Measurements from ENCODE around the gene ABTB1.
A peak's percentile ranks its signal among the peaks of the same experiment; 100 is the strongest.
"Not testable (repeated sequence)": the region's sequence is repeated elsewhere in the genome, so short reads cannot be mapped to it uniquely, and the experiment has no call there.

The ABTB1 gene

GRCh38 chr3:127650236-127650635 is 22.5 kb upstream of the ABTB1 start:
- TF ChIP-seq CTCF (IDR thresholded peaks at IDR 0.05; ENCODE audit: extremely low read depth, insufficient read depth, missing control alignments): no peak
- in situ Hi-C loops (cut with MboI; ENCODE audit: low pct_unique_long_range_greater_than_20kb, low sequenced_read_pairs, unreplicated experiment): loop anchor here (10.0 kb wide), 1 partner anchor 315 kb away; no protein-coding TSS in a partner anchor

DNA sequence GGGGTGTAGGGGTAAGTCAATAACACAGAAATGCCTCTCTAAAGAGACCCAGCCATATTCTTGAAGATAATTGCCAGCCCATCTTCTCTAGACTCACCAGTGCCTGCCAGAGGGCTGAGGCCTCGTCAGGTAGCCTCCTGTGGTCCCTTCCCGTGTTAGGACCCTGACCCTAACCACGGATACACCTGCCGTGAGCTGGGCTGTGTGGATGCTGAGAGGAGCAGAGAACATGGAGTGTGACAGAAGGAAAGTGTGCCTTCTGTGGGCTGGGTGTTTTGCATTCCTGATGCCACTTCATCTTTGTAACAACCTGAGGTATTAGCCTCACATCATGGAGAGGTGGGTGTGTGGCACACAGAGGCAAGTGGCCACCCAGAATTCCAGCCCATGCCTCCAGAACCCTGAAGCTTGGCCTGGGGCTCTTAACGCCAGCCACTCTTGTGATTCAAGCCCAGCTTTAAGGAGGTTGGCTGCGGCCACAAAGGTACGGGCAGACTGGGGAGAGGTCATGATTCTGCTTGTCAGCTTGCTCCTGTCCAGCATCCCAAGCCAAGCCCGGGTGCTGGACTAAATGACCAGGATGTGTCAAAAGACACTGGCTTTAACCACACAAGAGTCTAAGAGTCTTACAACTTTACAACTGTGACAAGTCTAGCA is 21.1 kb upstream of the ABTB1 start:
- no peak for DNase-seq (ENCODE audit: low spot score)
- peak; percentile 11 for TF ChIP-seq CTCF (IDR thresholded peaks at IDR 0.05; ENCODE audit: extremely low read depth, insufficient read depth, missing control alignments)
- in situ Hi-C loops (cut with MboI; ENCODE audit: low pct_unique_long_range_greater_than_20kb, low sequenced_read_pairs, unreplicated experiment): loop anchor here (10.0 kb wide), 1 partner anchor 313 kb away; no protein-coding TSS in a partner anchor

More at GRCh38 chr3:127650236-127650635, 22.5 kb upstream of the ABTB1 start:
- no peak for DNase-seq (ENCODE audit: low spot score)

GRCh38 chr3:127652246-127652995 is 20.3 kb upstream of the ABTB1 start:
- peak; percentile 85 for TF ChIP-seq CTCF (IDR thresholded peaks at IDR 0.05; ENCODE audit: extremely low read depth, insufficient read depth, missing control alignments)
- peak; percentile 76 for DNase-seq (ENCODE audit: low spot score)
- in situ Hi-C loops (cut with MboI; ENCODE audit: low pct_unique_long_range_greater_than_20kb, low sequenced_read_pairs, unreplicated experiment): loop anchor here (10.0 kb wide), 1 partner anchor 312 kb away; no protein-coding TSS in a partner anchor

DNA sequence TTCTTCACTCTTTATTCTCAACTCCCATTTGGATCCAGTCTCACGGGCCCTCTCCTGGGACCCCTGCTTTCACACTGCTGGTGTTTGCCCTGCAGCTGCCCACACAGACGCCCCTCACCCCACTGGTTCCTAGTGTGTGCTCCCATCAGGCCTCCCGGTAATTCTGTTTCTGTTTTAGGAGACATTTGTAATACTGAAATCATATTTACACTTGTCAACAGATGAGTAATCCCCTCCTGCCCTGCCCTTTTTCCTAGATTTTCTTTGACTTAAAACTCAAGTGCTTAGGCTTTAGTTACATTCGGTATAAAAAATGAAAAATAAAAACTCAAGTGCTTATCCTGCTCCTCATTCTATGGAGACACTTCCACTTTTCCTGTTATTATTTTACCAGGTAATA is 18.4 kb upstream of the ABTB1 start:
- in situ Hi-C loops (cut with MboI; ENCODE audit: low pct_unique_long_range_greater_than_20kb, low sequenced_read_pairs, unreplicated experiment): loop anchor here (10.0 kb wide), 1 partner anchor 310 kb away; no protein-coding TSS in a partner anchor
- TF ChIP-seq CTCF (IDR thresholded peaks at IDR 0.05; ENCODE audit: extremely low read depth, insufficient read depth, missing control alignments): no peak
- no peak for DNase-seq (ENCODE audit: low spot score)

- DNase-seq (ENCODE audit: low spot score): not testable (repeated sequence)
- in situ Hi-C loops (cut with MboI; ENCODE audit: low pct_unique_long_range_greater_than_20kb, low sequenced_read_pairs, unreplicated experiment): loop anchor here (10.0 kb wide), 1 partner anchor 310 kb away; no protein-coding TSS in a partner anchor
Measured at GRCh38 chr3:127654993-127655392, 17.8 kb upstream of the ABTB1 start.

- TF ChIP-seq CTCF (IDR thresholded peaks at IDR 0.05; ENCODE audit: extremely low read depth, insufficient read depth, missing control alignments): no peak
- in situ Hi-C loops (cut with MboI; ENCODE audit: low pct_unique_long_range_greater_than_20kb, low sequenced_read_pairs, unreplicated experiment): loop anchor here (10.0 kb wide), 1 partner anchor 309 kb away; no protein-coding TSS in a partner anchor
- no peak for DNase-seq (ENCODE audit: low spot score)
Measured at GRCh38 chr3:127655641-127656040, 17.1 kb upstream of the ABTB1 start.

DNA sequence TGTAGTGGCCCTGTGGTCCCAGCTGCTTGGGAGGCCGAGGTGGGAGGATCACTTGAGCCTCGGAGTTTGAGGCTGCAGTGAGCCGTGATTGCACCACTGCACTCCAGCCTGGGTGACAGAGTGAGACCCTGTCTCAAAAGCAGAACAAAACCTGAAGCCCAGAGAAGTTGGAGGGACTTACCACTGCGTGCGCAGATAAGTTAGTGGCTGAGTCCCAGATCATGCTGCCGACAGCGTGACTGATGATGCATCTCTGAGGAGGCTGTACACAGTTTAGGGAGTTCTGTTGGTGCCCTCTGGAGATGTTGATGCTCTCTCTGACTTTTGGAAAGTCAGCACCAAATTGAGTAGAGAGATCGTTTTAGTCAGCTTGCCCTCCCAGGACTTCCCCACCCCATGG is 15.8 kb upstream of the ABTB1 start:
- in situ Hi-C loops (cut with MboI; ENCODE audit: low pct_unique_long_range_greater_than_20kb, low sequenced_read_pairs, unreplicated experiment): loop anchor here (10.0 kb wide), 1 partner anchor 308 kb away; no protein-coding TSS in a partner anchor

More for the DNA sequence above, 15.8 kb upstream of the ABTB1 start:
- DNase-seq (ENCODE audit: low spot score): no peak
- TF ChIP-seq CTCF (IDR thresholded peaks at IDR 0.05; ENCODE audit: extremely low read depth, insufficient read depth, missing control alignments): no peak
